ENCODE data around the gene SMIM35.

SMIM35 gene

DNA sequence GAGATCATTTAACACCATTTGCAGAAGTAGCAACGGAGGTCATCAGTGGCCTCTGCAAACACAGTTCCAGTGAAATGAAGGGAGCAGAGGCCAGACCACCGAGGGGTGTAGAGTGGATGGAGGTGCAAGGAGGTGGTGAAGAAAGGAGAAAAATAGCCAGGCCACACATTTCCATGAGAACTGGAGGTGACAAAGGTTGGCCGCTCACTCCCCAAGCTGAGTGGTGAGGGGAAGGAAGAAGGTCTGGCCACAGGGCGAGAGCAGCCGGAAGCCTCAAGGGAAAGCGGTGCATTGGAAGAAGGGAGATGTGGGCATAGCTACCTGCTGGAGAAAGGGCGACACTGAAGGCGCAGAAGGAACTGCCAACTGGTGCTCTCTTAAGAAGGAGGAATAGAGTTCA lies 30.0 kb downstream of the SMIM35 start:
- Histone ChIP-seq H3K79me2 (ENCODE audit: insufficient read depth, low read length) (no peaks in the 10 kb centered on the region), H3K9me3 (ENCODE audit: low read length) (no peaks in the 10 kb centered on the region), H4K20me1 (ENCODE audit: insufficient read depth, low read length) (no peaks in the 10 kb centered on the region), H3K9ac (ENCODE audit: low read length) (no peak overlapping the region), H3K9me2 (ENCODE audit: low read depth, low read length) (no peaks in the 10 kb centered on the region), H3K4me3 (ENCODE audit: low read depth, low read length, poor library complexity, severe bottlenecking) (no peak overlapping the region), H3K27ac (ENCODE audit: low read depth, low read length, poor library complexity, severe bottlenecking) (no peak overlapping the region), H3K36me3 (ENCODE audit: insufficient read depth, low read length) (no peaks in the 10 kb centered on the region), H3K4me2 (ENCODE audit: low read length) (no peak overlapping the region), H3K27me3 (ENCODE audit: insufficient read depth, low read length) (no peaks in the 10 kb centered on the region), H3K4me1 (ENCODE audit: insufficient read depth, low read length, severe bottlenecking) (no peaks in the 10 kb centered on the region), H2AFZ (ENCODE audit: low read length) (no peak overlapping the region), H3F3A (ENCODE audit: insufficient read depth, low read length) (no peaks in the 10 kb centered on the region)
- TF ChIP-seq, protein P1, sequence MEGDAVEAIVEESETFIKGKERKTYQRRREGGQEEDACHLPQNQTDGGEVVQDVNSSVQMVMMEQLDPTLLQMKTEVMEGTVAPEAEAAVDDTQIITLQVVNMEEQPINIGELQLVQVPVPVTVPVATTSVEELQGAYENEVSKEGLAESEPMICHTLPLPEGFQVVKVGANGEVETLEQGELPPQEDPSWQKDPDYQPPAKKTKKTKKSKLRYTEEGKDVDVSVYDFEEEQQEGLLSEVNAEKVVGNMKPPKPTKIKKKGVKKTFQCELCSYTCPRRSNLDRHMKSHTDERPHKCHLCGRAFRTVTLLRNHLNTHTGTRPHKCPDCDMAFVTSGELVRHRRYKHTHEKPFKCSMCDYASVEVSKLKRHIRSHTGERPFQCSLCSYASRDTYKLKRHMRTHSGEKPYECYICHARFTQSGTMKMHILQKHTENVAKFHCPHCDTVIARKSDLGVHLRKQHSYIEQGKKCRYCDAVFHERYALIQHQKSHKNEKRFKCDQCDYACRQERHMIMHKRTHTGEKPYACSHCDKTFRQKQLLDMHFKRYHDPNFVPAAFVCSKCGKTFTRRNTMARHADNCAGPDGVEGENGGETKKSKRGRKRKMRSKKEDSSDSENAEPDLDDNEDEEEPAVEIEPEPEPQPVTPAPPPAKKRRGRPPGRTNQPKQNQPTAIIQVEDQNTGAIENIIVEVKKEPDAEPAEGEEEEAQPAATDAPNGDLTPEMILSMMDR (IDR thresholded peaks at IDR 0.05; ENCODE audit: low read length): no peak
- TF ChIP-seq EZH2 (IDR thresholded peaks at IDR 0.05; ENCODE audit: borderline replicate concordance, low read length): no peak

DNA sequence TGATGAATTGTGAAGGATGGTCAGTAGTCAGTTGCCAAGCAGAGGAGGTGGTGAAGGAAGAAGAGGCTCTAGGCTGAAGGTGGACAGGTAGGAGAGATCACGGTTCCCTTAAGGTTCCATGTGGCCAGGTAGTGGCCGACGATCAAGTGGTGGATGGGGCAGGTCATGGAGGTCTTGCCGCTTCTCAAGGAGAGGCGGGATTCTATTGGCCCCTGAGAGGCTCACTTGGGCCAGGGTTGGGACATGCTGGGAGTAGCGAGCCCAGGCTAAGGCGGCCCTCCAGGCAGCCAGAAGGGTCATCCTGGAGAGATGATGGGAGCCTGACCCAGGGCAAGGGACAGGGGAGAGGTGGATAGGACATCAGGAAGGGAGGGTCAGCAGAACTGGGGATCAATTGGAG lies 30.8 kb downstream of the SMIM35 start:
- no peak for TF ChIP-seq EZH2 (IDR thresholded peaks at IDR 0.05; ENCODE audit: borderline replicate concordance, low read length)
- TF ChIP-seq, protein P1 (IDR thresholded peaks at IDR 0.05; ENCODE audit: low read length): no peak
- Histone ChIP-seq H3K4me1 (ENCODE audit: insufficient read depth, low read length, severe bottlenecking) (no peaks in the 10 kb centered on the region), H3K4me3 (ENCODE audit: low read depth, low read length, poor library complexity, severe bottlenecking) (no peak overlapping the region), H3K79me2 (ENCODE audit: insufficient read depth, low read length) (no peaks in the 10 kb centered on the region), H3K9me2 (ENCODE audit: low read depth, low read length) (no peaks in the 10 kb centered on the region), H4K20me1 (ENCODE audit: insufficient read depth, low read length) (no peaks in the 10 kb centered on the region), H3K9me3 (ENCODE audit: low read length) (no peaks in the 10 kb centered on the region), H3K27ac (ENCODE audit: low read depth, low read length, poor library complexity, severe bottlenecking) (no peak overlapping the region), H3K9ac (ENCODE audit: low read length) (no peak overlapping the region), H3K4me2 (ENCODE audit: low read length) (no peak overlapping the region), H3K27me3 (ENCODE audit: insufficient read depth, low read length) (no peaks in the 10 kb centered on the region), H3K36me3 (ENCODE audit: insufficient read depth, low read length) (no peaks in the 10 kb centered on the region), H3F3A (ENCODE audit: insufficient read depth, low read length) (no peaks in the 10 kb centered on the region), H2AFZ (ENCODE audit: low read length) (no peak overlapping the region)

DNA sequence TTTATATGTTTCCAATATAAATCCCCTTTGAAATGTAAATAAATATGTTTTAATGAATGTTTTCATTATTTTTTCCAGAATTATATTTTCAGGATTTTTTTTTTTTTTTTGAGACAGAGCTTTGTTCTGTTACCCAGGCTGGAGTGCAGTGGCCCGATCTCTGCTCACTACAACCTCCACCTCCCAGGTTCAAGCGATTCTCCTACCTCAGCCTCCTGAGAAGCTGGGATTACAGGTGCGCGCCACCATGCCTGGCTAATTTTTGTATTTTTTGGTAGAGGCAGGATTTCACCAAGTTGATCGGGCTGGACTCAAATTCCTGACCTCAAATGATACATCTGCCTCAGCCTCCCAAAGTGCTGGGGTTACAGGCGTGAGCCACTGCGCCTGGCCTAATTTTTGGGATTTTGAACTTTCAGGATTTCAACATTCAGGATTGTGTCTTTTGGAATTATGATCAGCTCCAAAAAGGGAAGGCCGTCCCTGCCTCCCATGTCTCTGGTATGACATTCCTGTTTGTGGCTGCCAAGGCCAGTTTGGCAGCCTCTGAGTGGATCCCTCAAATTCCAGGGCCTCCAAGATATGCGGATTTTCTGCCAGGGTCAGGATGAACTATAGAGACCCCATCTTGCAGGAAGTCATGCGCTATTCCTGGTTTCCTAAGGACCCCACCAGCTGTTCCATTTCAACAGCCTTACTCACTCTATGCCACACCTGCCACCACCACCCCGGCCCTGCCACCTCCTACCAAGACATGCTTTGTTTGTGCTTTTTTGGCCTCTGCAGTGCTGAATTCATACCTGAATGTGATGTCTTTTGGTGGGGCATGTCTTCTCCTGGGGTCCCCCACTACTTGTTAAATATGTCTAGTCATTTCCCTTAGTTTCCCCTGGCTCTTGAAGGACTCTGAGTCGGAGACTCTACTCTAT lies 31.8 kb downstream of the SMIM35 start:
- Histone ChIP-seq H3K9ac (ENCODE audit: low read length) (no peak overlapping the region), H3K79me2 (ENCODE audit: insufficient read depth, low read length) (no peaks in the 10 kb centered on the region), H3K36me3 (ENCODE audit: insufficient read depth, low read length) (no peaks in the 10 kb centered on the region), H3F3A (ENCODE audit: insufficient read depth, low read length) (no peaks in the 10 kb centered on the region), H2AFZ (ENCODE audit: low read length) (no peak overlapping the region), H3K9me3 (ENCODE audit: low read length) (no peaks in the 10 kb centered on the region), H3K27me3 (ENCODE audit: insufficient read depth, low read length) (no peaks in the 10 kb centered on the region), H3K27ac (ENCODE audit: low read depth, low read length, poor library complexity, severe bottlenecking) (no peak overlapping the region), H3K4me3 (ENCODE audit: low read depth, low read length, poor library complexity, severe bottlenecking) (no peak overlapping the region), H4K20me1 (ENCODE audit: insufficient read depth, low read length) (no peaks in the 10 kb centered on the region), H3K4me1 (ENCODE audit: insufficient read depth, low read length, severe bottlenecking) (no peaks in the 10 kb centered on the region), H3K9me2 (ENCODE audit: low read depth, low read length) (no peaks in the 10 kb centered on the region), H3K4me2 (ENCODE audit: low read length) (no peak overlapping the region)
- TF ChIP-seq, protein P1 (IDR thresholded peaks at IDR 0.05; ENCODE audit: low read length): no peak
- TF ChIP-seq EZH2 (IDR thresholded peaks at IDR 0.05; ENCODE audit: borderline replicate concordance, low read length): no peak
